NCI-H82 (cell line): Measurements from ENCODE around the gene CYP11A1.
A peak's percentile ranks its signal among the peaks of the same experiment; 100 is the strongest.

Experiments
- DNase-seq: peaks from one replicate; lab custom pipeline; 2025; lab: John Stamatoyannopoulos, UW

CYP11A1 gene

DNA sequence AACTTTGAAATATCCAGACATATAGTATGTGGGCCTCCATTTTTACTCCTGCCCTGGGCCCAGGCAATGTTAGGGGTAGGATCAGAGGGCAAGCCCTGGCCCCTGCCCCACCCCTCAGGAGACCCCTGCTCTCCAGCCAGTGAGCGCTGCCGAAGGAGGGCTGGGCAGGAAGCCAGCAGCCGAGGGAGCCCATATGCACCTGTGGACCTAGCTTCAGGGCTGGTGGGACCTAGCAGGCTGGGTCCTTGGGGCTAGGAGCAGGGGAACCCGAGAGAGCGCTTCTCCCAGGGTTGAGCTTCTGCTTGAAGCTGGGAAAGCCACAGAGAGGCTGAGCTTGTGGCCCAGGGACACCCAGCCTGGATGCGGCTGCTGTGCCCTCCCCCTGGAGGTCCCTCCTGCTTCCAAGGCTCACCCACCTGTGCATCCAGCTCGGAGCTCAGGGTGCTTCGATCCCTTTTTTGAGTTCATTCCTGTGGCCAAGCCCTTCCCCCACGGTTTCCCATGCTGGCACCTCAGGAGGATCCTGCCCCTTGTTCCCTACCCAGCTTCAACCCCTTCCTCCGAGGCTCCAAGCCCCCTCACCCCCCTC is 21.0 kb upstream of the CYP11A1 start:
- DNase-seq: no peak

DNA sequence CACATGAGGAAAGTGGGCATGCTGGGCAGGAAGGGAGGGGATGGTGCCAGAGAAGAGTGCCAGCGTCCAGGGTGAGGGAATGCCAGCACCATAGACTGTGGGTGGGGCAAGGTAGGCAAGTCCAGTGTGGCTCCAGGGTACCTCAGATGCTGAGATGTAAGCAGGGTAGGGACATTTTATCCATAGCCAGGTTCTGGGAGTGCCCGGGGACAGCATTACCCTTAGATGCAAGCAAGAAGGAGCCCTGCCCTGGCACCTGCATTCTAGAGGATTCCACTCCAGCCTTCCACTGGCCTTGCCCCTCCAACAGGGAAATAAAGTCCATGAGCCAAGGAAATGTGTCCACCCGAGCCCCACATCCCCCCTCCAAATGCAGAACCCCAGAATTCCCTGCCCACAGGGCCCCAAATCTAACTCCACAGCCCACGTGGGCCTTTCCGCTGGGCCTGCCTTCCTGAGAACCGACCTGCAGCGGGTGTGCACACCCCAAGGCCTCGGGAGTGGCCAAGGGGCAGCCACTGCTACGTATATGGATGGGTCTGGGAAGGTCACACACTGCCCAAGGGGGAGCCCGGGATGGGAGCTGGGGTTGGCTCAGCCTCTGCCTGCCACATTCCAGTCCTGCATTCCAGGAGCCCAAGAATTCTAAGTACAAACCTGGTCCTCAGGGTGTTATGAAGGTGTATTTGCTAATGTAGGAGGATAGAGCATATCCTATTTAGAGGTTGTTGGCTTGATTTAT is 20.3 kb upstream of the CYP11A1 start:
- no peak for DNase-seq

- DNase-seq: no peak
Observed at GRCh38 chr15:74387141-74387541, 19.7 kb upstream of the CYP11A1 start.

GRCh38 chr15:74386496-74387140 is 19.2 kb upstream of the CYP11A1 start:
- no peak for DNase-seq

- DNase-seq: peak; percentile 44
Observed at GRCh38 chr15:74385733-74386132, 18.3 kb upstream of the CYP11A1 start.

GRCh38 chr15:74384881-74385643 is 17.6 kb upstream of the CYP11A1 start:
- DNase-seq: no peak

GRCh38 chr15:74384566-74384880 is 17.1 kb upstream of the CYP11A1 start:
- DNase-seq: no peak

- peak; percentile 10 for DNase-seq
Observed at GRCh38 chr15:74383695-74384565, 16.5 kb upstream of the CYP11A1 start.

DNA sequence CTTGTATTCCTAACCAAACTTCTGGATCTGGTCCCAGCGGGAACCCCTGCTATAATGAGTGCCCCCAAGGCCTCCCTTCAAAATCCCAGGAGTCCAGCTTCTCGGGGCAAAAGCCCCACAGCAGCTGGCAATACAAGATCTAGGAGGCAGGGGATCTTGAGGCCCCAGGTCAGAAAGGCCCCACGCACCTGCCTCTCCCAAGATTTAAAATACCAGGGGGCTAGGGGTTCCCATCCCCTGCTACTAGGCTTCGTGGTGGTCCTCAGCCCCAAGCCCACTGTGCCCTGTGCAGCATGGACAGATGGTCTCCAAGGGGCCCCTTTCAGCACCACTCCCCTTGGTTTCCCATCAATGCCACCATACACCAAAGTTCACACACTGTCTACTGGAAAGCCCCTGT is 15.8 kb upstream of the CYP11A1 start:
- DNase-seq: no peak

DNA sequence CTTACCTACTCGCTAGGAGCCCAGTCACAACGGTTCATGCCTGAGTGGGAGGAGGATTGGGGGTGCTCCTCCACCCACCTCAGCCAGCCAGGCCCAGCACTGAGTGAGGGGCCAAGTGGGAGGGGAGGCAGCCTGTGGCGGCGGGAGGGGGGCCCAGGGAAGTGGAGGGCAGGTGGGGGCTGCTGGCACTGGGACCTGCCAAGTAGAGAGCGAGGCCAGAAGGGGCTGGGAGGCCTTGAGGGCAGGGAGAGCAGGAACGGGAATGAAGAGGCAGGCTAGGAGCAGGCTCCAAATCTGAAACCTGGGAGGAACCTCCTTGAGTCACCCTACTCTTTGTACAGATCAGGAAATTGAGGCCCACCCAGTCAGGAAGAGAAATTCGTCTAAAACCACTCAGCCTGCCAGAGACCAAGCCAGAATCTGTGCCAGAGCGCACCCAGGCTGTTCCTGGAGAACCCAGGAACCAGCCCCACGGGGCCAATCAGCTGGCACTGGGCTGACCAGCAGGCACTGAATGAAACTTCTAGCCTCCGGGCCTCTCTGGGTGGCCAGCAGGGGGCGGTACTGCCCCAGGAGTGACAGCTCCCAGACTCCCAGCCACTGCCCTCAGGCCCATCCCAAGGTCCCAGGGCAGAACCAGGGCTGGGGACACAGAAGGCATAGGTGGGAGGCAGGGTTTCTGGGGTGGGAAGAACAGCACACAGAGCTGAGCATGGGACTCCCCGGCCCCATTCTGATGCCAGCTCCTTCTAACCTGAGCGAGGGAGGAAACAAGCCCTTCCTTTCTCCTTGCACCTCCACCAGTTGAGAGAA is 14.8 kb upstream of the CYP11A1 start:
- DNase-seq: peak; percentile 89

DNA sequence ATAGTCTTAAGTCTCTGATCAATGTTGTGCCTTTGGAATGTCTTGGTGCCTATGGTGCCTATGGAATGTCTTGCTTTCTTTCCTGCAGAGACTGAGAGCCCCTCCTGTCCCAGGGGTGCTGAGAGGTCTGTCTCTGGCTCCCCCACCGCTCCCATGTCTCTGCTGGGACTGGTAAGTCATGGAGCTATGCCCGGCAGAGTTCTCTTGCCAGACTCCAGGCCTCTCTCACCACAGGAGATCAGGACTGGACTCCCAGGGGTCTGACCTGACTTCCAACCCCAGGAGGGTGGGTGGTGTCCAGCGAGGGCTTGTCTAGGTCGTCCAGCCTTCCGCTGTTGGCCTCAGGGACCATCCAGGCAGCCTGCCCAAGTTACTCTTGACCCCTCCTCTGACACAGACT is 14.0 kb upstream of the CYP11A1 start:
- DNase-seq: no peak

GRCh38 chr15:74381190-74381453 is 13.7 kb upstream of the CYP11A1 start:
- DNase-seq: no peak

DNA sequence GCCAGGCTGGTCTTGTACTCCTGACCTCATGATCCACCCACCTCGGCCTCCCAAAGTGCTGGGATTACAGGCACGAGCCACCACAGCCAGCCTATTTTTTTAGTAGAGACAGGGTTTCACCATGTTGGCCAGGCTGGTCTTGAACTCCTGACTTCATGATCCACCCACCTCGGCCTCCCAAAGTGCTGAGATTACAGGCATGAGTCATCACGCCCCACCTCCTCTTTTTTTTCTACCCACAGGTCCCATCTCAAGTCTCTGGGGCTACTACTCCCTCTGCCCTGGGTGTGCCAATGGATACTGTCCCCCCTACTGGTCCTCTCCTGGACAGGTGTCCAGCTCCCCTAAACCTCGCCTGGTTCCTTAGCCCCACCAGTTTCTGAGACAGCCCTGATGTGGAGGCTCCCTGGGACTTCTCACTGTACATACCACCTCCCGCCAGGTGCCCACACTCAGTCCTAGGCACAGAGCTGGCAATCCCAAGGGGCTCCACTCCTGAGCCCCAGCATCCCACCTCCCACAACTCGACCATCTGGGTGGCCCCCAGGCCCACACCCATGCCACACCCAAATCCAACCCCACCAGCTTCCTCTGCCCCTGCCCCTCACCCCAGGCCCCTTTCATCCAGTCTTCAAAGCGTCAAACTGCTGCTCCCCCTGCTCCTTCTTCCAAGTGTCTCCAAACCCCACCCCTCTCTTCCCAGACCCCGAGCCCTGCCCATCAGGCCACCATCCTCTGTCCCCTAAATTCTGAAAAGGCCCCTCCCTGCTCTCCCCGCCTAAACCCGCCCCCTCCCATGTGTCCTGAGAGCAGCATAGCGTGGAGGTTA is 13.1 kb upstream of the CYP11A1 start:
- no peak for DNase-seq

DNA sequence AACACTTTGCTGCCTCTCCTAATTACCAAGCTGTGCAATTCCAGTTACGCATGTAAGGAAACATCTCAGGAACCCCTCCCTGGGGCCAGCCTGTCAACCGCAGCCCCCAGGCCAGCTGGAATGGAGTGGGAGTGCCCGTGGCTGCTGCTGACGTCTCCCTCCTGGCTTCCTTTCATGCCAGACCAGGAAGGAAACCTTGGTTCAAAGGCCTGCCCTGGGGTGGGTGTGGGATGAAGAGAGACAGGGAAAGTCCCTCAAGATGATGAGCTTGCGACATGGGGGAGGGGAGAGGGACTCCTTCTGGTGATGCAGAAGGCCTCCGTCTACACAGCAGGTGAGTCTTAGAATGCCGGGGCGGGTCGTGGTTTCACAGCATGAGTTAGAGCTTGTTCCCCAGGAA is 11.4 kb upstream of the CYP11A1 start:
- DNase-seq: no peak

GRCh38 chr15:74377831-74378766 is 10.7 kb upstream of the CYP11A1 start:
- DNase-seq: no peak

- DNase-seq: no peak
Observed at GRCh38 chr15:74376825-74377581, 9.6 kb upstream of the CYP11A1 start.

DNA sequence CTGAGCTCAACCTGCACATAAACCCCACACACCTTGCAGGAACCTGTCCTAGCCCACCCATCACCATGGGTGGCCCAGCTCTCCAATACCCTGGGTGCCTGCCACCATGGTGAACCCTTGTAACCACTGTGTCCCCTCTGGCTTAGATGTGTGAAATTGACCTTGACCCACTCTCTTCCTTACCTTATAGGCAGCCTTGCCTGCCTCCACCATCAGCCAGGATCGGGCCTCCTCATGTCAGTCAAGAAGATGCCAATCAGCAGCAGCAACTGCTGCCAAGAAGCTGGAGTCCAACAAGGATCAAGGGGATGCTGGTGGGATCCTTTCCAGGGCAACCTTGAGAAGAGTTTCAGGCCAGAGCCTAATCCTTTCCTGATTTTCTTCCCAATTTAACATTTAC is 8.8 kb upstream of the CYP11A1 start:
- DNase-seq: no peak

- peak; percentile 92 for DNase-seq
Observed at GRCh38 chr15:74375303-74375693, 7.9 kb upstream of the CYP11A1 start.
